ENCODE data around the gene NDRG4. TPM values are rescaled to one million over a fixed set of nuclear protein-coding genes. Genes with fewer than 3 reads are reported as not detected.

Gene NDRG4
- total and polyA plus RNA-seq, 2 donors (not counting 1 experiment from before 2014, with no cell fraction given): 0.96 to 1.1 TPM

GRCh38 chr16:58503863-58504688 lies 4.1 kb downstream of the NDRG4 start:
- Mint-ChIP-seq H3K4me3 (no peak overlapping the region), H3K27ac (no peak overlapping the region), H3K4me1 (peaks cover 22% of the 10 kb centered on the region), H3K27me3 (peaks cover 18% of the 10 kb centered on the region), H3K9me3 (ENCODE audit: insufficient read depth) (no peaks in the 10 kb centered on the region)
- H3K9ac ChIP-seq (ENCODE audit: low read length): no peak overlapping the region
- no peak overlapping the region for H3K4me3 ChIP-seq (ENCODE audit: control extremely low read depth in 1 of 5, extremely low read depth in 1 of 5, insufficient read depth in 1 of 5, low read depth in 2 of 5, low read length in 4 of 5)
- intact Hi-C loops (cut with micrococcal nuclease): no loop called here
- H3K27me3 ChIP-seq (replicated peaks in 1 of 4; ENCODE audit: control extremely low read depth in 1 of 4, control insufficient read depth in 3 of 4, insufficient read depth in 4 of 4, low read length in 3 of 4): peaks cover 0 to 47% (median 17%) of the 10 kb centered on the region in 4 experiments
- H3K79me2 ChIP-seq (ENCODE audit: control insufficient read depth, insufficient read depth, low read length): no peaks in the 10 kb centered on the region
- ChIA-PET CTCF (no interaction called here), POLR2A (no interaction called here)
- H2AFZ ChIP-seq (ENCODE audit: insufficient read depth, low read depth, low read length, poor library complexity, severe bottlenecking): no peak overlapping the region
- ATAC-seq (ENCODE audit: low read depth): no peak
- H3K4me2 ChIP-seq (replicated peaks; ENCODE audit: low read depth, low read length, poor library complexity, severe bottlenecking): no peak overlapping the region
- peaks cover 0 to 12% (median 0%) of the 10 kb centered on the region in 3 donors for H3K9me3 ChIP-seq (ENCODE audit: control extremely low read depth in 1 of 3, control insufficient read depth in 2 of 3, insufficient read depth in 1 of 3, low read length in 2 of 3)
- no peaks in the 10 kb centered on the region for H3K36me3 ChIP-seq (replicated peaks in 1 of 2; ENCODE audit: control extremely low read depth in 1 of 2, control insufficient read depth in 1 of 2, extremely low read depth in 1 of 2, insufficient read depth in 2 of 2, low read length in 1 of 2)
- WGBS (ENCODE audit: insufficient coverage): 96% methylated on average over 18 of the region's 21 CpGs
- H3K4me1 ChIP-seq (ENCODE audit: control insufficient read depth in 2 of 2, insufficient read depth in 2 of 2, low read length in 2 of 2): peaks cover 23 to 25% of the 10 kb centered on the region in 2 donors
- TF ChIP-seq EZH2 (IDR thresholded peaks at IDR 0.05; ENCODE audit: borderline replicate concordance, insufficient read depth, low read depth, low read length, poor library complexity, severe bottlenecking): no peak
- TF ChIP-seq, protein P1, sequence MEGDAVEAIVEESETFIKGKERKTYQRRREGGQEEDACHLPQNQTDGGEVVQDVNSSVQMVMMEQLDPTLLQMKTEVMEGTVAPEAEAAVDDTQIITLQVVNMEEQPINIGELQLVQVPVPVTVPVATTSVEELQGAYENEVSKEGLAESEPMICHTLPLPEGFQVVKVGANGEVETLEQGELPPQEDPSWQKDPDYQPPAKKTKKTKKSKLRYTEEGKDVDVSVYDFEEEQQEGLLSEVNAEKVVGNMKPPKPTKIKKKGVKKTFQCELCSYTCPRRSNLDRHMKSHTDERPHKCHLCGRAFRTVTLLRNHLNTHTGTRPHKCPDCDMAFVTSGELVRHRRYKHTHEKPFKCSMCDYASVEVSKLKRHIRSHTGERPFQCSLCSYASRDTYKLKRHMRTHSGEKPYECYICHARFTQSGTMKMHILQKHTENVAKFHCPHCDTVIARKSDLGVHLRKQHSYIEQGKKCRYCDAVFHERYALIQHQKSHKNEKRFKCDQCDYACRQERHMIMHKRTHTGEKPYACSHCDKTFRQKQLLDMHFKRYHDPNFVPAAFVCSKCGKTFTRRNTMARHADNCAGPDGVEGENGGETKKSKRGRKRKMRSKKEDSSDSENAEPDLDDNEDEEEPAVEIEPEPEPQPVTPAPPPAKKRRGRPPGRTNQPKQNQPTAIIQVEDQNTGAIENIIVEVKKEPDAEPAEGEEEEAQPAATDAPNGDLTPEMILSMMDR (IDR thresholded peaks at IDR 0.05): no peak
- H3K27ac ChIP-seq (ENCODE audit: low read length in 2 of 2): no peak overlapping the region
- DNase-seq: no peak
- H4K20me1 ChIP-seq (ENCODE audit: control insufficient read depth, insufficient read depth, low read length, poor library complexity, severe bottlenecking): no peaks in the 10 kb centered on the region
